Loucy (cell line): ENCODE results near the gene RHOG.

Source experiments
- H2AFZ ChIP-seq: fragments of 200-600 bp; sonication (generic); 2 replicates; pipeline ENCODE4 v1.6.0; 2016; ENCODE audit warnings: antibody characterized with exemption, mild to moderate bottlenecking, low read length, moderate library complexity
- H3F3A ChIP-seq: fragments of 200-600 bp; 2 replicates; pipeline ENCODE4 v1.6.0; 2016; ENCODE audit warnings: antibody characterized with exemption, low read depth, mild to moderate bottlenecking
- H3K27me3 ChIP-seq: fragments of 200-600 bp; sonication (generic); 2 replicates; pipeline ENCODE4 v1.6.1; 2014; ENCODE audit warnings: low read length, mild to moderate bottlenecking; ENCODE audit not compliant: insufficient read depth, poor library complexity, severe bottlenecking
- H3K36me3 ChIP-seq: fragments of 200-600 bp; sonication (generic); 2 replicates; pipeline ENCODE4 v1.6.1; 2016; ENCODE audit warnings: low read length; ENCODE audit not compliant: insufficient read depth
- H3K4me1 ChIP-seq: fragments of 200-600 bp; sonication (generic); 2 replicates; pipeline ENCODE4 v1.5.1; 2014; ENCODE audit warnings: low read length, mild to moderate bottlenecking; ENCODE audit not compliant: insufficient read depth, poor library complexity, severe bottlenecking
- H3K4me2 ChIP-seq: fragments of 200-600 bp; sonication (generic); 2 replicates; pipeline ENCODE4 v1.6.0; 2014; ENCODE audit warnings: antibody characterized with exemption, low read length, low read depth, mild to moderate bottlenecking; ENCODE audit not compliant: poor library complexity, severe bottlenecking
- H3K4me3 ChIP-seq: fragments of 200-600 bp; sonication (generic); 2 replicates; pipeline ENCODE4 v1.5.1; 2014; ENCODE audit warnings: low read length, mild to moderate bottlenecking, mixed read lengths; ENCODE audit not compliant: poor library complexity, severe bottlenecking
- H3K79me2 ChIP-seq: fragments of 200-600 bp; sonication (generic); 2 replicates; pipeline ENCODE4 v1.6.1; 2014; ENCODE audit warnings: low read length; ENCODE audit not compliant: insufficient read depth
- H3K9ac ChIP-seq: fragments of 200-600 bp; sonication (generic); 2 replicates; pipeline ENCODE4 v1.6.0; 2014; ENCODE audit warnings: mild to moderate bottlenecking, low read depth, low read length, moderate library complexity; ENCODE audit not compliant: poor library complexity, severe bottlenecking
- H3K9me2 ChIP-seq: fragments of 200-600 bp; sonication (generic); replicated peaks from 2 replicates; pipeline ENCODE4 v1.6.1; 2016; ENCODE audit warnings: low read depth, low read length, mixed read lengths
- H3K9me3 ChIP-seq: fragments of 200-600 bp; sonication (generic); 2 replicates; pipeline ENCODE4 v1.6.1; 2014; ENCODE audit warnings: mild to moderate bottlenecking, antibody characterized with exemption, low read length, low read depth; ENCODE audit not compliant: insufficient read depth
- H4K20me1 ChIP-seq: fragments of 200-600 bp; sonication (generic); 2 replicates; pipeline ENCODE4 v1.6.0; 2014; ENCODE audit warnings: antibody characterized with exemption, low read length, mild to moderate bottlenecking; ENCODE audit not compliant: insufficient read depth, poor library complexity, severe bottlenecking
- CTCF ChIP-seq: fragments of 200-600 bp; sonication (generic); conservative IDR thresholded peaks from 2 replicates; pipeline ENCODE4 v1.5.1; 2014; ENCODE audit warnings: mild to moderate bottlenecking, antibody characterized with exemption, low read length
- EZH2phosphoT487 ChIP-seq: fragments of 200-600 bp; IDR thresholded peaks from 2 replicates; pipeline ENCODE4 v1.6.1; 2018; ENCODE audit warnings: antibody characterized with exemption, mild to moderate bottlenecking, moderate library complexity, borderline replicate concordance

RHOG gene

GRCh38 chr11:3786781-3787428 lies 53.9 kb downstream of the RHOG start:
- peaks cover 7% of the 10 kb centered on the region; the same call in 1 of the 2 replicates for H3K36me3 ChIP-seq
- H3F3A ChIP-seq = peaks cover 8% of the 10 kb centered on the region; the same call in 1 of the 2 replicates
- peak overlapping the region; percentile 6 for H3K9ac ChIP-seq
- TF ChIP-seq CTCF (no peak), EZH2phosphoT487 (no peak)
- H3K4me2 ChIP-seq = peak overlapping the region; percentile 50
- H3K27me3 ChIP-seq = no peaks in the 10 kb centered on the region
- no peaks in the 10 kb centered on the region for H3K9me3 ChIP-seq
- H2AFZ ChIP-seq = no peak overlapping the region
- no peaks in the 10 kb centered on the region for H3K9me2 ChIP-seq
- peak overlapping the region; percentile 25 for H3K4me3 ChIP-seq
- H3K79me2 ChIP-seq = peaks cover 95% of the 10 kb centered on the region
- H4K20me1 ChIP-seq = peaks cover 58% of the 10 kb centered on the region
- H3K4me1 ChIP-seq = peaks cover 64% of the 10 kb centered on the region

- peak overlapping the region; percentile 50 for H3K4me2 ChIP-seq
- no peak overlapping the region for H3K4me3 ChIP-seq
- H3K9me3 ChIP-seq = no peaks in the 10 kb centered on the region
- peaks cover 51% of the 10 kb centered on the region for H3K4me1 ChIP-seq
- TF ChIP-seq EZH2phosphoT487 = no peak
- TF ChIP-seq CTCF = no peak
- H3K36me3 ChIP-seq = peaks cover 34% of the 10 kb centered on the region; the same call in 1 of the 2 replicates
- peaks cover 88% of the 10 kb centered on the region for H3K79me2 ChIP-seq
- H2AFZ ChIP-seq = no peak overlapping the region
- H3K9me2 ChIP-seq = no peaks in the 10 kb centered on the region
- peaks cover 50% of the 10 kb centered on the region for H4K20me1 ChIP-seq
- peak overlapping the region; percentile 38 for H3K9ac ChIP-seq
- peaks cover 8% of the 10 kb centered on the region; the same call in 1 of the 2 replicates for H3F3A ChIP-seq
- no peaks in the 10 kb centered on the region for H3K27me3 ChIP-seq
Measured at GRCh38 chr11:3783611-3784010, 57.1 kb downstream of the RHOG start.

GRCh38 chr11:3782963-3783362 lies 57.8 kb downstream of the RHOG start:
- Histone ChIP-seq H3K9me3 (no peaks in the 10 kb centered on the region), H3K4me3 (no peak overlapping the region), H3K36me3 (peaks cover 41% of the 10 kb centered on the region; the same call in 1 of the 2 replicates), H3K27me3 (no peaks in the 10 kb centered on the region), H3K4me1 (peaks cover 51% of the 10 kb centered on the region), H3K4me2 (peak overlapping the region; percentile 17), H3K9ac (peak overlapping the region; percentile 24), H4K20me1 (peaks cover 48% of the 10 kb centered on the region), H3K9me2 (no peaks in the 10 kb centered on the region), H2AFZ (no peak overlapping the region), H3K79me2 (peaks cover 87% of the 10 kb centered on the region), H3F3A (peaks cover 8% of the 10 kb centered on the region; the same call in 1 of the 2 replicates)
- TF ChIP-seq EZH2phosphoT487 (no peak), CTCF (no peak)
